HL-60 (cell line): Measurements from ENCODE around the gene ZBTB8B.

Experiments
- DNase-seq, 2 experiments: peaks; one replicate each; pipeline ENCODE4 v3.0.0-alpha.2; 2010 to 2020; ENCODE audit warnings: low read depth in 1 of 2, low spot score in 1 of 2
- H3K27ac ChIP-seq: fragments of 250-450 bp; sonication (Bioruptor Pico); replicated peaks from 2 replicates; pipeline ENCODE4 v1.5.1; 2020; ENCODE audit warnings: mild to moderate bottlenecking, moderate library complexity
- H3K27me3 ChIP-seq: fragments of 250-450 bp; sonication (Bioruptor Pico); 2 replicates; pipeline ENCODE4 v1.5.1; 2021; ENCODE audit warnings: mild to moderate bottlenecking, moderate library complexity; ENCODE audit not compliant: insufficient read depth, poor library complexity, severe bottlenecking
- H3K4me3 ChIP-seq: replicated peaks from 2 replicates; pipeline ENCODE4 v1.5.1; 2011; ENCODE audit warnings: mild to moderate bottlenecking, control low read depth, low read length; ENCODE audit not compliant: insufficient read depth
- CTCF ChIP-seq: IDR thresholded peaks from one replicate; pipeline ENCODE4 v1.5.1; 2011; ENCODE audit warnings: low read length, control low read depth, inconsistent platforms; ENCODE audit not compliant: insufficient read depth
- GABPA ChIP-seq: IDR thresholded peaks from 2 replicates; pipeline ENCODE4 v1.6.1; 2012; ENCODE audit warnings: low read depth
- POLR2AphosphoS5 ChIP-seq: IDR thresholded peaks from 2 replicates; pipeline ENCODE4 v1.6.1; 2012; ENCODE audit warnings: low read depth
- REST ChIP-seq: IDR thresholded peaks from 2 replicates; pipeline ENCODE4 v1.6.1; 2012; ENCODE audit warnings: low read depth; ENCODE audit not compliant: insufficient replicate concordance
- SPI1 ChIP-seq: IDR thresholded peaks from 2 replicates; pipeline ENCODE4 v1.6.1; 2012; ENCODE audit warnings: low read depth, mild to moderate bottlenecking, borderline replicate concordance

ZBTB8B gene

GRCh38 chr1:32489774-32490454, 25.0 kb downstream of the ZBTB8B start:
- DNase-seq, result no peak
- Histone ChIP-seq H3K27ac (no peak overlapping the region), H3K27me3 (peaks cover 15% of the 10 kb centered on the region), H3K4me3 (no peak overlapping the region)
- TF ChIP-seq REST (no peak), POLR2AphosphoS5 (no peak), GABPA (no peak), SPI1 (no peak), CTCF (no peak)

- TF ChIP-seq SPI1 (no peak), GABPA (no peak), CTCF (no peak), POLR2AphosphoS5 (no peak), REST (no peak)
- DNase-seq, result no peak
- H3K27me3 ChIP-seq, result peaks cover 12% of the 10 kb centered on the region
- no peak overlapping the region for H3K4me3 ChIP-seq
- no peak overlapping the region for H3K27ac ChIP-seq
These were observed 26.5 kb downstream of the ZBTB8B start for GRCh38 chr1:32491386-32491785.

GRCh38 chr1:32494196-32494595, 29.3 kb downstream of the ZBTB8B start:
- Histone ChIP-seq H3K27me3 (peaks cover 3% of the 10 kb centered on the region), H3K27ac (no peak overlapping the region), H3K4me3 (no peak overlapping the region)
- TF ChIP-seq REST, result no peak
- no peak for TF ChIP-seq POLR2AphosphoS5
- no peak for TF ChIP-seq SPI1
- no peak for TF ChIP-seq CTCF
- no peak for TF ChIP-seq GABPA
- no peak for DNase-seq
